ENCODE measurements around the gene TMEM221.

The TMEM221 gene

DNA sequence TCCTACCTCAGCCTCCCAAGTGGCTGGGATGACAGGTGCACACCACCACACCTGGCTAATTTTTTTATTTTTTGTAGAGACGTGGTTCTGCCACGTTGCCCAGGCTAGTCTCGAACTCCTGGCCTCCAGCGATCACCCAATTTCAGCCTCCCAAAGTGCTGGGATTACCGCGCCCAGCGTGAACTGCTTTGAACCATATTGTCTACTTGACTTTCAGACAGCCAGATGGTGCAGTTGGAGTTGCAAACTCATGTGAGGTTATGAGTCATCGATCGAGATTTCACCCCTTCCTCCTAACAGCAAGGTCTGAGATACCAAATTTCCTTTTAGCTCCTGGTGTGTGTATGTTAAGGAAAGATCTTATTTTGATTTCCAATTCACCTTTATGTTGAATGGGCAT, 24.6 kb upstream of the TMEM221 start:
- Histone ChIP-seq H3K27ac (ENCODE audit: low read depth, low read length) (peak overlapping the region; percentile 30), H3K9me3 (ENCODE audit: control insufficient read depth in 5 of 5, low read length in 5 of 5) (no peaks in the 10 kb centered on the region), H3K9ac (ENCODE audit: low read length in 5 of 5) (no peak overlapping the region), H3K36me3 (ENCODE audit: control insufficient read depth in 5 of 5, insufficient read depth in 5 of 5, low read length in 5 of 5) (peaks cover 0 to 3% (median 0%) of the 10 kb centered on the region in 5 donors), H3K4me3 (ENCODE audit: low read depth in 1 of 5, low read length in 5 of 5) (no peak overlapping the region), H3K4me1 (ENCODE audit: control insufficient read depth in 5 of 5, insufficient read depth in 5 of 5, low read length in 5 of 5) (peaks cover 13 to 55% (median 47%) of the 10 kb centered on the region in 5 donors), H3K27me3 (ENCODE audit: control insufficient read depth in 5 of 5, insufficient read depth in 4 of 5, low read length in 5 of 5) (no peaks in the 10 kb centered on the region)

- H3K4me1 ChIP-seq (ENCODE audit: control insufficient read depth in 5 of 5, insufficient read depth in 5 of 5, low read length in 5 of 5), result peaks cover 13 to 69% (median 59%) of the 10 kb centered on the region in 5 donors
- H3K27me3 ChIP-seq (ENCODE audit: control insufficient read depth in 5 of 5, insufficient read depth in 4 of 5, low read length in 5 of 5), result no peaks in the 10 kb centered on the region
- H3K9ac ChIP-seq (ENCODE audit: low read length in 5 of 5), result peak overlapping the region in 4 of 5 donors; percentile 66 to 82 (median 70)
- peak overlapping the region; percentile 84 for H3K27ac ChIP-seq (ENCODE audit: low read depth, low read length)
- H3K4me3 ChIP-seq (ENCODE audit: low read depth in 1 of 5, low read length in 5 of 5), result peak overlapping the region; percentile 79 to 91 (median 84)
- peaks cover 0 to 3% (median 0%) of the 10 kb centered on the region in 5 donors for H3K36me3 ChIP-seq (ENCODE audit: control insufficient read depth in 5 of 5, insufficient read depth in 5 of 5, low read length in 5 of 5)
- no peaks in the 10 kb centered on the region for H3K9me3 ChIP-seq (ENCODE audit: control insufficient read depth in 5 of 5, low read length in 5 of 5)
Measured at GRCh38 chr19:17471410-17472125, 23.1 kb upstream of the TMEM221 start.

DNA sequence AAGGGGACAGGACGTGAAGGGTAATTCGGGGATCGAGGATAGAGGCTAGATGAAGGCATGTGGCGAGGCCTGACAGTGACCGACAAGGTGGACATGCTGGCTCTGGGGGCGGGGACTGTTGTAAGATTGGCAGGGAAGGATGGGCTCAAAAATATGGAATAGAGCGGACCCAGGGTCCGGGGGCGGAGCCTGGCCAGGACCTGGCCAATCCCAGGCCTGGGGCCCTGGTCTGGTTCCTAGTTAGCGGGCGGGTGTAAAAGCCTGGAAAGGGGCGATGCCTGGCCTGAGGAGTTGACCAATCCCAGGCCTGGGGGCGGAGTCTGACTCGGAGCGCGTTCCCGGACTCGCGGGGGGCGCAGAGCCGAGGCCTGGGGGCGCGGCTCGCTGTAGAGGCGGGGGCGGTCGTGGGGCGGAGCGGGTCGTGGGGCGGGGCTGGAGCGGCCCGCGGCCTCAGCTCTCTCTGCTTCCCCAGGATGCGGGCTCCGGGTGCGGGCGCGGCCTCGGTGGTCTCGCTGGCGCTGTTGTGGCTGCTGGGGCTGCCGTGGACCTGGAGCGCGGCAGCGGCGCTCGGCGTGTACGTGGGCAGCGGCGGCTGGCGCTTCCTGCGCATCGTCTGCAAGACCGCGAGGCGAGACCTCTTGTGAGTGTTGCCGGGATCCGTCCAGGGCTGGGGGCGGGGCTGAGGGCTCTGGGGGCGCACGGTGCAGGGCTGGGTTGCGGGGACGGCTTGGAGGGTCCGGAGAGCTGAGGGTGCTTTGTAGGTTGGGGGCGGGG, 21.8 kb upstream of the TMEM221 start, which contains the start of gene SLC27A1:
Gene SLC27A1, plus strand, starts transcription at position 457 of the 774 bp plus-strand sequence. Its CDS starts 17 bp downstream, at position 474.
- Histone ChIP-seq H3K4me3 (ENCODE audit: low read depth in 1 of 5, low read length in 5 of 5) (peak within 1 kb of the TSS; percentile 79 to 92 (median 90)), H3K4me1 (ENCODE audit: control insufficient read depth in 5 of 5, insufficient read depth in 5 of 5, low read length in 5 of 5) (peaks cover 6 to 67% (median 56%) of the 10 kb centered on the region in 5 donors), H3K9ac (ENCODE audit: low read length in 5 of 5) (peak within 1 kb of the TSS; percentile 56 to 84 (median 80)), H3K27ac (ENCODE audit: low read depth, low read length) (peak within 1 kb of the TSS; percentile 96), H3K9me3 (ENCODE audit: control insufficient read depth in 5 of 5, low read length in 5 of 5) (no peaks in the 10 kb centered on the region), H3K36me3 (ENCODE audit: control insufficient read depth in 5 of 5, insufficient read depth in 5 of 5, low read length in 5 of 5) (peaks cover 0 to 3% (median 0%) of the 10 kb centered on the region in 5 donors), H3K27me3 (ENCODE audit: control insufficient read depth in 5 of 5, insufficient read depth in 4 of 5, low read length in 5 of 5) (no peaks in the 10 kb centered on the region)

- Histone ChIP-seq H3K36me3 (ENCODE audit: control insufficient read depth in 5 of 5, insufficient read depth in 5 of 5, low read length in 5 of 5) (peaks cover 0 to 3% (median 0%) of the 10 kb centered on the region in 5 donors), H3K9ac (ENCODE audit: low read length in 5 of 5) (peak overlapping the region; percentile 56 to 84 (median 69)), H3K27ac (ENCODE audit: low read depth, low read length) (peak overlapping the region; percentile 96), H3K9me3 (ENCODE audit: control insufficient read depth in 5 of 5, low read length in 5 of 5) (no peaks in the 10 kb centered on the region), H3K4me3 (ENCODE audit: low read depth in 1 of 5, low read length in 5 of 5) (peak overlapping the region; percentile 71 to 92 (median 81)), H3K4me1 (ENCODE audit: control insufficient read depth in 5 of 5, insufficient read depth in 5 of 5, low read length in 5 of 5) (peaks cover 6 to 63% (median 53%) of the 10 kb centered on the region in 5 donors), H3K27me3 (ENCODE audit: control insufficient read depth in 5 of 5, insufficient read depth in 4 of 5, low read length in 5 of 5) (no peaks in the 10 kb centered on the region)
Measured at GRCh38 chr19:17469481-17470067, 21.1 kb upstream of the TMEM221 start.

DNA sequence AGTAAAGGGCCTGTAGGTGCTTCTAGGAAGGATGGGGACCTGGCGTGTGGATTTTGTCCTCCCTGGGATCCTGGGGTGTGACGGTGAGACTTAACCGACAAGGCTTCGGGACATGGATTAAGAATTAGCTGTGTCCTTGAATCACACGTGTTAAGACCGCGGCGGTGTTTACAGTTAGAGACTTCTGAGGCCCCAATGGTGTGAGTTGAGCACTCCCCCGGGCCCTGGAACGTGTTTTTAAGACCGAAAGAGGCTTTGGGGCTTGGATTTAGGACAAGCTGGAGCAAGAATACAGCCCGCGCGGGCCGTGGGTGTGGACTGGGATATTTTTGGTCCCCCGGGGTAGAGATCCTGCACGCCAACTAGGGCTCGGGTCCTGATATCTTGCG, 20.6 kb upstream of the TMEM221 start:
- H3K36me3 ChIP-seq (ENCODE audit: control insufficient read depth in 5 of 5, insufficient read depth in 5 of 5, low read length in 5 of 5), result peaks cover 0 to 3% (median 0%) of the 10 kb centered on the region in 5 donors
- H3K27me3 ChIP-seq (ENCODE audit: control insufficient read depth in 5 of 5, insufficient read depth in 4 of 5, low read length in 5 of 5), result no peaks in the 10 kb centered on the region
- H3K9me3 ChIP-seq (ENCODE audit: control insufficient read depth in 5 of 5, low read length in 5 of 5), result no peaks in the 10 kb centered on the region
- H3K4me3 ChIP-seq (ENCODE audit: low read depth in 1 of 5, low read length in 5 of 5), result peak overlapping the region; percentile 64 to 79 (median 75)
- H3K27ac ChIP-seq (ENCODE audit: low read depth, low read length), result peak overlapping the region; percentile 96
- H3K9ac ChIP-seq (ENCODE audit: low read length in 5 of 5), result peak overlapping the region; percentile 64 to 84 (median 69)
- peaks cover 6 to 60% (median 53%) of the 10 kb centered on the region in 5 donors for H3K4me1 ChIP-seq (ENCODE audit: control insufficient read depth in 5 of 5, insufficient read depth in 5 of 5, low read length in 5 of 5)

DNA sequence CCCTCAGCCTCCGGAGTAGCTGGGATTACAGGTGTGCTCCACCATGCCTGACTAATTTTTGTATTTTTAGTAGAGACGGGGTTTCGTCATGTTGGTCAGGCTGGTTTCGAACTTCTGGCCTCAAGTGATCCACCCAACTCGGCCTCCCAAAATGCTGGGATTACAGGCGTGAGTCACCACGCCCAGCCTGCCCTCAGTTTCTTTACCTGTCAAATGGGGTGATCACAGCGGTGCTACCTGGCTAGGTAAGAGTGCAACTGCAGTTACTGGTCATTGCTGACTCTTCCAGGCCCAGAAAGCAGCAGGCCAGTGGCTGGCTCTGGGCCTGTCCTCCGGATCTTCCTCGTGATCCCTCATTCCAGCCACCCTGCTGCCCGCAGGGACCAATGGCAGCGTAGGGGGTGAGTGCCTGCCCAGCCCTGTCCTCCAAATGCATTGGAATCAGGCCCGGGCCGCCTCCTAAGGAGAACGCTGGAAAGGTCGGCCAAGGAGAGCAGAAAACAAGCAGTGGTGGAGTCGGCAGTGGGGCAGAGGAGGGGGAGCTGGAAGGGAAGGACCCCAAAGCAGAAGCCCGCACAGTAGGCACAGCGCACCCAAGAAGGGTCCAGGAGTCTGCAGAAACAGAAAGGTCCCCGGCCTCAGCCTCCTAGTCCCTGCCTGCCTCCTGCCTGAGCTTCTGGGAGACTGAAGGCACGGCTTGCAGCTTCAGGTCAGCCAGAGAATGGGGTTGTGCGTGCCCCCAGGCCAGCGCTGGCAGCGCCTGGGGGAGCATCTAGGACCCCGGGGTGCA, 20.0 kb upstream of the TMEM221 start:
- Histone ChIP-seq H3K36me3 (ENCODE audit: control insufficient read depth in 5 of 5, insufficient read depth in 5 of 5, low read length in 5 of 5) (peaks cover 0 to 3% (median 0%) of the 10 kb centered on the region in 5 donors), H3K9me3 (ENCODE audit: control insufficient read depth in 5 of 5, low read length in 5 of 5) (no peaks in the 10 kb centered on the region), H3K27ac (ENCODE audit: low read depth, low read length) (peak overlapping the region; percentile 96), H3K9ac (ENCODE audit: low read length in 5 of 5) (peak overlapping the region; percentile 64 to 84 (median 69)), H3K4me3 (ENCODE audit: low read depth in 1 of 5, low read length in 5 of 5) (peak overlapping the region; percentile 64 to 79 (median 75)), H3K27me3 (ENCODE audit: control insufficient read depth in 5 of 5, insufficient read depth in 4 of 5, low read length in 5 of 5) (no peaks in the 10 kb centered on the region), H3K4me1 (ENCODE audit: control insufficient read depth in 5 of 5, insufficient read depth in 5 of 5, low read length in 5 of 5) (peaks cover 6 to 59% (median 52%) of the 10 kb centered on the region in 5 donors)

DNA sequence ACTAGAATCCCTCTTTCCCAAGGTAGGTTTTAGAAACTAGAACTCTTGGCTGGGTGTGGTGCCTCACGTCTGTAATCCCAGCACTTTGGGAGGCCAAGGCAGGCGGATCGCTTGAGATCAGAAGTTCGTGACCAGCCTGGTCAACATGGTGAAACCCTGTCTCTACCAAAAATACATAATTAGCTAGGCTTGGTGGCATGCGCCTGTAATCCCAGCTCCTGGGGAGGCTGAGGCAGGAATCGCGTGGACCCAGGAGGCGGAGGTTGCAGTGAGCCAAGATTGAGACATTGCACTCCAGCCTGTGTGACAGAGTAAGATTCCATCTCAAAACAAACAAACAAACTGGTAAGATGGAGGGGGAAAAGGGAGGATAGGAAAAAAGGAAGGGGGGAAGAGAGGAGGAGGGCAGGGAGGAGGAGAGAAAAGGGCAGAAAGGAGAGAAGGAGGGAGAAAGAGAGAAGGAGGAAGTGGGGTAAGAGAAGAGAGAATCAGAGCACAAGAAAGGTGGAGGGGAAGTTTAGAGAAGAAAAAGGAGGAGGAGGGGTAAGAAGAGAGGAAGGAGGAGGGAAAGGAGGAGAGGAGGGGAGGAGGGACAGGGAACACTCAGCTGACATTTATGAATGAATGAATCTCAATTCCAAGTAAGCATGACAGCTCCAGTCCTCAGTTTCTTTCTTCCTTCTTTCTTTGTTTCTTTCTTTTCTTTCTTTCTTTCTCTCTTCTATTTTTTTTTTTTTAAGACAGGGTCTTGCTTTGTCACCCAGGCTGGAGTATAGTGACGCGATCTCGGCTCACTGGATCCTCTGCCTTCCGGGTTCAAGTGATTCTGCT, 19.2 kb upstream of the TMEM221 start:
- peak overlapping the region in 4 of 5 donors; percentile 2 to 84 (median 70) for H3K9ac ChIP-seq (ENCODE audit: low read length in 5 of 5)
- H3K36me3 ChIP-seq (ENCODE audit: control insufficient read depth in 5 of 5, insufficient read depth in 5 of 5, low read length in 5 of 5), result no peaks in the 10 kb centered on the region
- H3K4me3 ChIP-seq (ENCODE audit: low read depth in 1 of 5, low read length in 5 of 5), result peak overlapping the region in 4 of 5 donors; percentile 64 to 75 (median 73)
- H3K4me1 ChIP-seq (ENCODE audit: control insufficient read depth in 5 of 5, insufficient read depth in 5 of 5, low read length in 5 of 5), result peaks cover 6 to 52% (median 47%) of the 10 kb centered on the region in 5 donors
- H3K27me3 ChIP-seq (ENCODE audit: control insufficient read depth in 5 of 5, insufficient read depth in 4 of 5, low read length in 5 of 5), result no peaks in the 10 kb centered on the region
- H3K9me3 ChIP-seq (ENCODE audit: control insufficient read depth in 5 of 5, low read length in 5 of 5), result no peaks in the 10 kb centered on the region
- H3K27ac ChIP-seq (ENCODE audit: low read depth, low read length), result peak overlapping the region; percentile 96

DNA sequence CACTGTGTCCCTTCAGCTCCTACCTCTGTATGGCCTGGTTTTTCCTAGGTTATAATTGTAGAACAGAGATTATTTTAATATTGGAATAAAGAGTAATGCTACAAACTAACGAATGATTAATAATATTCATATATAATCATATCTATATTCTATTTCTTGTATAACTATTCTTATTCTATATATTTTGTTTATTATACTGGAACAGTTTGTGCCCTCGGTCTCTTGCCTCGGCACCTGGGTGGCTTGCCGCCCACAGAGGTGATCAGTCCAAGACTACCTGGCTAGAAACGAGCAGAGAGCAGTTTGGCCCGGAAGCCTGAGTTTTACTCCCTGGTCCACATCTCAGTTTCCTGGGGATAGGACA, 18.0 kb upstream of the TMEM221 start:
- peak overlapping the region; percentile 96 for H3K27ac ChIP-seq (ENCODE audit: low read depth, low read length)
- H3K27me3 ChIP-seq (ENCODE audit: control insufficient read depth in 5 of 5, insufficient read depth in 4 of 5, low read length in 5 of 5), result no peaks in the 10 kb centered on the region
- no peaks in the 10 kb centered on the region for H3K36me3 ChIP-seq (ENCODE audit: control insufficient read depth in 5 of 5, insufficient read depth in 5 of 5, low read length in 5 of 5)
- H3K9ac ChIP-seq (ENCODE audit: low read length in 5 of 5), result peak overlapping the region in 3 of 5 donors; percentile 30 to 52 (median 48)
- H3K9me3 ChIP-seq (ENCODE audit: control insufficient read depth in 5 of 5, low read length in 5 of 5), result no peaks in the 10 kb centered on the region
- H3K4me3 ChIP-seq (ENCODE audit: low read depth in 1 of 5, low read length in 5 of 5), result peak overlapping the region in 1 of 5 donors; percentile 22
- peaks cover 6 to 44% (median 40%) of the 10 kb centered on the region in 5 donors for H3K4me1 ChIP-seq (ENCODE audit: control insufficient read depth in 5 of 5, insufficient read depth in 5 of 5, low read length in 5 of 5)

Data from subcutaneous abdominal adipose tissue (tissue), 5 donors.